HG03159 (cell line): ENCODE data around the gene PALLD.
A peak's percentile ranks its signal among the peaks of the same experiment; 100 is the strongest.
"Not testable (repeated sequence)": the region's sequence is repeated elsewhere in the genome, so short reads cannot be mapped to it uniquely, and the experiment has no call there.

ENCODE experiments used
- ATAC-seq: cut with Tn5 transposase; IDR thresholded peaks from one replicate; pipeline ENCODE4 v1.9.1; 2021; ENCODE audit warnings: mild to moderate bottlenecking, moderate library complexity; ENCODE audit not compliant: unreplicated experiment

Gene PALLD

DNA sequence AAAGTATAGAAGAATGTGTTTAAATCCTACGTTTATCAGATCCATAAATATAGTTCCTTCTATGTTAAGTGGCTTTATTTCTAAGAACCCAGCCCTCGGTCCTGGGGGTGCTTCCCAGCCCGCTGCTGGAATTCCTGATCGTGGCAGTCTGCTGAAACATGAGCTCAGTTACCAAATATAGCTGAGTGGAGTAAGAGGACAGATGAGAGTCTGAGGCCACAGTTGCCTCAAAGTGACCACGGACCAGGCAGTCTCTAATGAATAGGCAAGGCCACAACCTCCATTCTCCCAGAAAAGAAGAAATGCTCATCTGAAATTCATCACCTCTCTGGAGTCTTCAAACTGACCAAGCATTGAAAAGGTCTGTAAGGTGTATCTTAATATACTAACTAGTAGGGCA, at the start of gene PALLD:
Gene PALLD, plus strand, starts transcription at position 219 of the 400 bp plus-strand sequence.
- ATAC-seq: no peak

DNA sequence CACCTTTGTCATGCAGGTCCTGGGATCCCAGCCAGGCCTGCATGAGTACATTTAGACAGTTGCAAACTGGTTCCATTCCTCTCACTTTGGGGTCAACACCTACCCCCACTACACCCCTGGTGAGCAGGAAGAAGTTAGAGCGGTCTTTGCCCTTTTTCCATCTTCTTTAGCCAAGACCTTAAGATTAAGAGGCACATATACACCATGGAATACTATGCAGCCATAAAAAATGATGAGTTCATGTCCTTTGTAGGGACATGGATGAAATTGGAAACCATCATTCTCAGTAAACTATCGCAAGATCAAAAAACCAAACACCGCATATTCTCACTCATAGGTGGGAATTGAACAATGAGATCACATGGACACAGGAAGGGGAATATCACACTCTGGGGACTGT, 47.8 kb upstream of the PALLD start:
- not testable (repeated sequence) for ATAC-seq

DNA sequence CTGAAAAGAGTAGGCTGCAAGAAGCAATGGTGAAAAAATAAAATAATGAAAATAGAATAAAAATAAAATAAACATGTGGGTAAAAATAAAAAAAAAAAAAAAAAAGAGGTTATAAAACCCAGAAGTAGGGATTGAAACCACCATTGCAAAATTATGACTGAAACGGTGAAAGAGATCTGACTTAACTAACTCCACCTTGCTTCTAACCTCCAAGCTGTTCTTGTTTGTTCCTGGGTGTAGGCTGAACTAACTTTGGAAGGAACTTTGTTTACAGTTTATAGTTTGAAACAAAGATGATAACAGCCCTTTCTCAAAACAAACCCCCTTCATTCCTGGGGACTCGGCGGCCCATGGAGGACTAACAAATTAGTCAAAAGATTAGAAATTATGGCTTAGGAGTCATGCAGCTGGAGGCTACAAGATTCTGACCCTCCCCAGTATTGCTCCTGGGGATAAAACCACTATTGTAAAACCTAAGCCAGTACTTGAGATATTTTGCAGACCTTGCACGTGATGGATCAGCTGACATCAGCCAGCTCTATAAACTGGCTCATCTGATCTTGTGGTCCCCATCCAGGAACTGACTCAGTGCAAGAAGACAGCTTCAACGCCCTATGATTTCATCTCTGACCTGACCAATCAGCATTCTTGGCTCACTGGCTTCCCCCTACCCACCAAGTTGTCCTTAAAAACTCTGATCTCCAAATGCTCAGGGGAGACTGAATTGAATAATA, 47.0 kb upstream of the PALLD start:
- no peak for ATAC-seq

DNA sequence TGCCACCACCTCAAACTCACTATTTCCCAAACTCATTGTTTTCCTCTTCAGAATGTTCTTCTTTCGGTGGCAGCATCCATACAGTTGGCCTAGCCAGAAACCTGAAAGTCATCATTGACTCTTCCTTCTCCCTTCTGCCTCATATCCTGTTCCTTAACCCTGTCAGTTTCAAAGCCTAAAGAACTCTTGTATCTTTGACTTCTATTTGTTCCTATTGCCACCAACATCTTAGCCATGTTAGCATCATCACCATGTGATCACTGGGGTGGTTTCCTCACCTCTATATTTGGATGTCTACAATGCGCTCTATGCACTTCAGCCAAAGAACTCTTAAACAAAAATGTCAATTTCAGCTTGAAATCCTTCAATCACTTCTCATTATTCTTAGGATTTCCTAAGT, 45.5 kb upstream of the PALLD start:
- ATAC-seq: peak; percentile 30

DNA sequence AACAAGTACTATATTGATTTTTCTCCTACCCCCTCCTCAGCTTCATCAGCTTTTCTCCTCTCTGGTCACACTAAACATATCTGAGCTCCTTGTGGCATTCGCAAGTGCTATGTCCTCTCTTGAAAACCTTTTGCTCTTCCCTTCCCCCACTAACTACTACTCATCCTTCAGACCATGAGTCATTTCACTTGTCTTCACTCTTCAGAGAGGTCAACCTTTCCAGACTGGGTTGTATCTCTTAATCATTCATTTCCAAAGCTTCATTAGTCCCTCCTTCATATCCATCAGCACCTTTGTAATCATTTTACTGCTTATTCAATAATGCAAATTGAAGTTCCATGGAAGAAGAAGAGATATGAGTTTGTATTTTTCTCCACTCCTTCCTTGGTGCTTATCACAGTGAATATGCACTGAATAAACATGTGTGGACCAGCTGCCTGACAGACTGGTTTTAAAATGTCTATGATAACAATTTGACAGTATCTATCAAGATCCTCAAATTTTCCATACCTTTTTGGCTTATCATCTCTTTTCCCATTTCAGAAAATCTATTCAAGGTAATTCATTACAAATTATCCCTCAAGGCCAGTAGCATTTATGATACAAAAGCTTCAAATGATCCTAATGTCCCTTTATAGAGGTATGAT, 45.0 kb upstream of the PALLD start:
- ATAC-seq: peak; percentile 92

DNA sequence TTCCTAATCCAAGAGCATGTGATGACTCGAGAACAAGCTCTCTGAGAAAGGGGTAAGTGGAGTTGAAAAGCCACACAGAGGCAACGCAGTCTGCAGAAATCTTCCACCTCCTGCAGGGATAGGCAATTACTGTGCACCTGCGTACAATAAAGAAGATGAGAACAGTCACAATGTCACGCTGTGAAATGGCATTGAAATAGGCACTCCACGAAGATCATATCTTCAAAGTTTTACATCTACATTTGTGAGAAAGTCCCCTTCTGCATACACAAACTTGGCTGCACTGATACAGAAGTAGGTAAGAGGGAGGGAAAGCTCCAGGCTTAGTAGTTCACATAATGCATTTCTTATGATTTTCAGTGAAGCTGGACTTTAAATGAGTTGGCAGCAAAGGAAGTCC, 43.7 kb upstream of the PALLD start:
- ATAC-seq: no peak

DNA sequence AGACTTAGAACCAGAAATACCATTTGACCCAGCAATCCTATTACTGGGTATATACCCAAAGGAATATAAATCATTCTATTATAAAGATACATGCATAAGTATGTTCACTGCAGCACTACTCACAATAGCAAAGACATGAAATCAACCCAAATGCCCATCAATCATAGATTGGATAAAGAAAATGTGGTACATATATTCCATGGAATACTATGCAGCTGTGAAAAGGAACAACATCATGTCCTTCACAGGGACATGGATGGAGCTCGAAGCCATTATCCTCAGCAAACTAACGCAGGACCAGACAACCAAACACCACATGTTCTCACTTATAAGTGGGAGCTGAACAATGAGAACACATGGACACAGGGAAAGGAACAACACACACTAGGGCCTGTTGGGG, 38.6 kb upstream of the PALLD start:
- not testable (repeated sequence) for ATAC-seq

DNA sequence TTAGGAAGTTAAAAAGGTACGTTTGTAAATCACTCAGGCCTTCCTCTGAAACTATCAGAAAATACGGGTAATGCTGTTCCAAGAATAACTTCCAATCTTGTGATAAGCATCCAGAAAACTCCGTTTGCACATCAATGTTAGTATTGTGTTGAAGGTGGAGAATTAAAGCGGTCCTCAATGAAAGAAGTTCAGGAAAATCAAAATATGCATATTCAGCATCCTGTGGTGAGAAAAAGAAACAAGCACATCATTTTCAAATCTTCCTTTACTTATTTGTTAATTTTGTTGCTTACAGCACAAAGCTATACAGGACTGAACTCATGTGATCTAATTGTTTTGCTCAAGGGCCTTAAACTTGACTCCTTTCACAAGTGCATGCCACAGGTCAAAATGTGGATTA, 35.0 kb upstream of the PALLD start:
- no peak for ATAC-seq

DNA sequence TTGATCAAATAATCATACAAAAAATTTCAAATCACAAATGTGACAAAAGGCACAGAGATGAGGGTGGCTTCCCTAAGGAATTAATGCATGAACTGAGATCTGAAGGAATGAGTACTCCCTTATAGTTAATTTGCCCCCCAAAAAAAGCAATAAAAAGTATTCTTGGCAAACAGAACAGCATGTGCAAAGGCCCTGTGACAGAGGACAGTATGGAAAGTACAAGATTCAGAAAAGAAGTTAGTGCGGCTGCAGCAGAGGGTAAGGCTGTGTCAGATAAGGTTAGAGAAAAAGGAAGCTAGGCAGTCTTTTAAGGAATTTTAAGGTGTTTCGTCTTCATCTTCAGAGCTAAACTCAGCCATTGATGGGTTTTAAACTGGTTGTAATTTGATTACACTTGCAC, 23.9 kb upstream of the PALLD start:
- ATAC-seq: no peak

DNA sequence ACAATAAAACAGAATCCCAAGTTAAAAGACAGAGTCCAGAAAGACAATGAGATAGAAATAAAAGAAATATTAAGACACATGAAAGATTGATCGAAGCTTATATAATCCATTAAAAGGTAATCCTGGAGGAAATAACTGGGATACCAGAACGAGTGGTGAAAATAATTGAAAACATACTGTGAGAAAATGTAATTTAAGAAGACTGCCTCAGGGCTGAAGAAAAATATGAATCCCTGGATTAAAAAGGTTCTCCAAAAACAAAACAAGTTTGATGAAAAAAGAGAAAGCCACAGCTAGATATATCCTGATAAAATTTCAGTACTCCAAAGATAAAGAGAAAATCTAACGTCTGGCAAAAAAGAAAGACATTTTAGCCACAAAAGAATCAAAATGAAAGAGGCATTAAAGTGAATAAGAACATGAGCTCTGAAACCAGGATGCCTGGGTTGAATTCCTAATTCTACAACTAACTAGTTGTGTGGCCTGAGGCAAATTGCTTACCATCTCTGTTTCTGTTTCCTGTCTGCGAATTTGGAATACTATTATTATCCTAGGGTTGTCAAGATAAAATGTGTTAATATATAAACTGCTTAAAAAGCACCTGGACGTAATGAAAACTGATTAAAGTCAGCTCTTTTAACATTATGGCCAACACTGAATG, 22.1 kb upstream of the PALLD start:
- no peak for ATAC-seq

DNA sequence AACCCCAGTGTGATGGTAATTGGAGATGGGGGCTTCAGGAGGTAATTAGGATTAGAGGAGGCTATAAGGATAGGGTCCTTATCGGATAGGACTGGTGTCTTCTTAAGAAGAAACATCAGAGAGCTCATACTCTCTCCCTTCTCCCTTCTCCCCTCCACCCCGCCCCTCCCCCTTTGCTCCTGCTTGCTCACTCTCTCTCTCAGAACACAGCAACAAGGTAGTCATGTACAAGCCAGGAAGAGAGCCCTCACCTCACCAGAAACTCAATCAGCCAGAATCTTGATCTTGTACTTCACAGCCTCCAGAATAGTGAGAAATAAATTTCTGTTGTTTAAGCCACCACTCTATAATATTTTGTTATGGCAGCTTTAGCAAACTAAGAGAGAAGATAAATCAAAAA, 21.1 kb upstream of the PALLD start:
- ATAC-seq: no peak

DNA sequence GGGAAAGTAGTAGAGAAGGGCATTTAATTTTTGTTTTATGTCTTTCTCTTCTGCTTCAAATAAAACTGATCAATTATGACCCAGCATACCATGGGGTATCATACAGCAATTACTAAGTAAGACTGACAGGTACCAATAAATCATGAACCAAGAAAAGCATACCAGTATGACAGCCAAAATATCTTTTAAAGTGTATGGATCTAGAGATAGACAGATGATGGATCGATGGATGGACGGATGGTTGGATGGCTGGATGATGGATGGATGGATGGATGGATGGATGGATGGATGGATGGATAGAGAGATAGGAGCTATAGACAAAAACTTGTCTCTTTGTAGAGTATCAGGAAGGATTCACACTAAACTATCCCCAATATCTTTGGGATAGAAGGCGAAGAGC, 18.0 kb upstream of the PALLD start:
- ATAC-seq: no peak

DNA sequence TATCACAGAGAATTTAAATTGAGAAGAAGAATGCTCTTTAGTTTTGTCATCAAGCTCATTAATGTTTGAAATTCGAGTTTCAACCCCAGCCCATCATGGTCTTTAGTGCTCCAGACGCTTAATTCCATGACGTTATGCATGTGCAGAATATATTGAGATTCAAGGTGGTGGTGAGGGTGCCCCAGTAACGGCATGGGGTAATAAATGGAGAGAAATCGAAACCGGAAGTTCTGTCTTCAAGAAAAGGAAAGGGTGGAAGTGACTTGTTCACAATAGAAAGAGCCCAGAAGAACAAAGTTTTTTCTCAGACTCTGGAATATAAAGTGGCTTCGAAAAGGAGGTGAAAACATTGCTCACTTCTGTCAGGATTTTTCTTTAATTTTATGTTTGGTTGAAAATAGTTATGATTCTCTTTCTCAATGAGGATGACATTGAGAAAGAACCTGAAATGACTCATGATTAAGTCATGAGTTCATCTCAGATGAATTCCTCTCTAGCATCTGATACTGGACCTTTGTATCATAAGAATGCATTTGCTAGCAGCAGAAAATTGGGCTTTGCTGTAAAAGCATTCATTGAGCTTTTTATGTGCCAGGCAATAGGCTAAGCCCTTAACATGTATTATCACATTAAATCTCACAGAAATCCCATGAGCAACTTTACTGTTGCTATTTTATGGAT, 15.8 kb upstream of the PALLD start:
- ATAC-seq: peak; percentile 51

DNA sequence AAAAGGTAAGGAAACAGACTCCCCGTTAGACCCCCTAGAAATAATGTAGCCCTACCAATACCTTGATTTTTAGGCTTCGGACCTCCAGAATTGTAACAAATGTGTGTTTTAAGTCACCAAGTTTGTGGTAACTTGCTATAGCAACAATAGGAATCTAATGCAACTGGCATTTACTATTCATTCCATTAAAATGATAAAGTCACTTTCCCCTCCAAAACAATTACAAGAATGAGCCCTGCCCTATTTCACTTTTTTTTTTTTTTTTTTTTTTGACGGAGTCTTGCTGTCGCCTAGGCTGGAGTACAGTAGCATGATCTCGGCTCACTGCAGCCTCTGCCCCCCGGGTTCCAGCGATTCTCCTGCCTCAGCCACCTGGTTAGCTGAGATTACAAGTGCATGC, 13.0 kb upstream of the PALLD start:
- ATAC-seq: no peak

DNA sequence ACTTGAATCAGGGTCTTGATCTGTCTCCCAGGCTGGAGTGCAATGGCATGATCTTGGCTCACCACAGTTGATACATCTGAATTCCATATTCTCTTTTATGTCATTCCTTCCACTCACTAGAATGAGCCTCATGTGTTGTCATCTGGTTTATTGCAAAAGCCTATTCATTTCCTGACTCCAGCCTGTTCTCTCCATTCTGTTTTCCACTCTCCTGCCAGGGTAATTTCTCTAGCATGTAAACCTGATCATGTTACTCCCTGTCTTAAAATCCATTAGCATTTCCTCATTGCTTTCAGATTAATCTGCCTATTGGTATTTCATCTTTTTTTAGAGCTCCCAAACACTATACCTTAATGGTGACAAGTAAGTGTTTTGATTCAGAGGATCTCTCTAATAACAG, 12.2 kb upstream of the PALLD start:
- ATAC-seq: no peak

DNA sequence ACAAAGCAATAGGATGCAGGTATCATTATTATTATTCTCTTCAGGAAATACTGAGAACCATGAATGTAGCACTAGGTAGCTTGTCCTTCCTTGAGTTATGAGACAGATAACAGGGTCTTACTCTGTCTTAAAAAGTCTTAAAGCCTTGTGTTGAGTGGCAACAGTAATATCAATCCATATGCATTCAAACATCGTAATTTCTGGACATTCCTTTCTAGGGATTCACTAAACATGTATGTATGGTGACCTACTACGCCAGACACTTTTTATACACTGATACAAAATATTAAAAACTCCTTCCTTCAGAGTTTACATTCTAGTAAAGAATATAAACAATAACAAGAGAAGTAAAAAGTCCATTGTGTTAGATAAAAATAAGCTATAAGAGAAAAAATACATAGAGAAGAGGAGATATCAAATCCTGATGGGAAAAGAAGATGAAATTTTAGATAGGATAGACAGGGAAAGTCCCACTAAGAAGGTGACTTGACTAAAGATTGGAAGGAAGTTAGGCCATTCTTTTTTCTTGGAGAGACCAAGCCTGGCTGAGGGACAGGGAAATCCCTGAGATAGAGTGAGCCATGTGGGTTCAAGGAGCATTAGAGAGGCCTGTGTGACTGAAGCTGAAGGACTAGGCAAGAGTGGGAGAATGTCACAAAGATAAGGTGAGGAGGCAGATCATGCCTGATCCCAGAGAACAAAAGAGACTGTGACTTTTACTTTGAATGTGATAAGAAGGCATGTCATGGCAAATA, 11.5 kb upstream of the PALLD start:
- ATAC-seq: no peak

DNA sequence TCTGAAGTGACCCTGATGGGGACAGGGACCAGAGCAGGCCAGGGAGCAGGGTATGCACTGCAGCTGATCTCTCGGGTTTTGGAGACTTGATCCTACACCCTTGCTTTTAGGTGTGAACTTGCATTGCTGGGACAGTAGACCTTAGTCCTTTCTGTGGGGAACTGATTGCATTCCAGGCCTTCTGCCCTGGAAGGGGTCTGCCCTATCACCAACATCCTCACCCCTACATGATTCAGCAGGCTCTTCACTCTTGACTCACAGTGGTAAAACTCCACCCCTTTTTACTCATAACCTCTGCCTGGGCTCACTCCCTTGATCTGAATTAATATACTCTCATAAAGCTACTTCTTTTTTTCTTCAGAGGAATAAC, 10.0 kb upstream of the PALLD start:
- ATAC-seq: no peak

DNA sequence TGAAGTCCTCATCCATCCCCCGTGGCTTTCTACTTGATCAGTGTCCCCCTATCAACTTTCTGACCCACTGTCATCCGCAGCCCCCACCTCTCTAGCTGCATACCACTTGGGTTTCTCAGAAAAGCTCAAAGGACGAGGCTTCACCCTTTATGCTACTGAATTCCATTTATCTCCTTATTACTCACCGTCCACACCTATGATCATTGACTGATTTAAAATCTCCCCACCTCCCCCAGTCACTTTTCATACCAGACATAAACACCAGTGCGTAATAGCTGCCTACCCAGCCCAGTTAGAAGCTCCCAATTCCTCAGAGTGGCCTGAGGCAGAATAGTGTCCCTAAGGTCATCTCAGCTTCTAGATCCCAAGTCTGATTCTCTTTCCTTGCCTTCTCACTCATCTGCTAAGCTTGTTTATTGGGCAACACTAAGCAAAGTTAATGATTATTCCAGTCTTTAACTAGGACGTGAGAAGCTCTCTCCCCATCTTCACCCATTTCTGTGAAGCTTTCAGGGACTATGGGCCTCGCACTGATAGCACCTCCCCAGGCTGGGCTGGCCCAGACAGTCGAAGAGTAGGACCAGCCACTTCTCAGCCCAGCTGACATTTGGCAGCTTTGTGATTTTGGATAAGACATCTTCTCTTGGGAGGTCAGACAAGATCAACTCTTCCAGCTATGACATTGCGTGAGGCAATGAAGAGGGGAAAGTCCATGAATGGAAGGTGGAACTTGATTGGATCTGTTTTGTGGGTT, 9.4 kb upstream of the PALLD start:
- ATAC-seq: no peak

DNA sequence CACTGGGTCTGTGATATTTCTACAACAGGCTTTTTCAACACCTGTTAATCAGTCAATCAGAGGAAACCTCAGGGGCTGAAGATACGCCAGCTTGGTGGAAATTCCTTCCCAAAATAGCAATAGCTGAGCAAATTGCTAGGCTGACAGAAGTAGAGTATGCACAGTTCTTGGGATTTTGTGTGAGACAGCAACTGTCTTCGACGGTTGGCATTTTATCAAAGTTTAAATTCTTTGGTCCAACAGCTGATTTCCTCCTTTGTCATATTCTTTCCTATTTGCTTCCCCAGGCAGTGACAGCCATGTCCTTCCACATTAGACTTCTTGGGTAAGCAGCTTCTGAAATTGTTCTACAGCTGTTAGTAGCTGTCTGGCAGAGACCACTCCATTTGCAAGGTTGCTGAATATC, 8.0 kb upstream of the PALLD start:
- no peak for ATAC-seq

DNA sequence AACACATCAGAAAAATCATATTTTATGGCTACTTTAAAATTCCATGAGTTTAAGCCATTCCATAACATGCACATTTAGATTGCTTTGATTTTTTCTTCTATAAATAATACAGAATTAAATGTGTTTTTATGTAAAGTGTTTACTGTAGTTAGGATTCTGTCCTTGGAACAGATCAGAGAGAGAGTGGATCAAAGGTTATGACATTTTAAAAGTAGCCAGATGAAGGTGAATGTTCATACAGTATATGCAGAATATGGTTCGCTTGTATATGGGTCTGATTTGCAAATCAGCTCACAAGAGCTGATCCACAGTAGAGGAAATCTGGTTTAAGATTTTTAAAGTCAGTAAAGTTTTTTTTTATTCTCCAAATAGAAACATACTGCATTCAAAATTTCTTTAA, 7.2 kb upstream of the PALLD start:
- no peak for ATAC-seq
